ENCODE results near the gene CDH12.

GRCh38 chr5:21817668-21818369, 1035.3 kb downstream of the CDH12 start:
- TF ChIP-seq CTCF (IDR thresholded peaks at IDR 0.05; ENCODE audit: insufficient read depth, low read length, poor library complexity, severe bottlenecking) (no peak), EZH2phosphoT487 (conservative IDR thresholded peaks at IDR 0.05; ENCODE audit: low read length) (no peak)
